GM18951 (cell line): Measurements from ENCODE around the gene SDC4.

Source experiments
- POLR2A ChIP-seq: IDR thresholded peaks from 4 replicates; pipeline ENCODE4 v1.6.1; 2011; ENCODE audit warnings: mild to moderate bottlenecking; ENCODE audit not compliant: insufficient read length, insufficient read depth; ENCODE audit errors: extremely low read depth
- in situ Hi-C: fragments of 300-500 bp; cut with MboI; formaldehyde crosslinking; loops from one replicate; pipeline ENCODE4 v1.12.0; 2022; ENCODE audit warnings: low sequenced_read_pairs, mixed read lengths, inconsistent platforms; ENCODE audit not compliant: unreplicated experiment

The SDC4 gene

DNA sequence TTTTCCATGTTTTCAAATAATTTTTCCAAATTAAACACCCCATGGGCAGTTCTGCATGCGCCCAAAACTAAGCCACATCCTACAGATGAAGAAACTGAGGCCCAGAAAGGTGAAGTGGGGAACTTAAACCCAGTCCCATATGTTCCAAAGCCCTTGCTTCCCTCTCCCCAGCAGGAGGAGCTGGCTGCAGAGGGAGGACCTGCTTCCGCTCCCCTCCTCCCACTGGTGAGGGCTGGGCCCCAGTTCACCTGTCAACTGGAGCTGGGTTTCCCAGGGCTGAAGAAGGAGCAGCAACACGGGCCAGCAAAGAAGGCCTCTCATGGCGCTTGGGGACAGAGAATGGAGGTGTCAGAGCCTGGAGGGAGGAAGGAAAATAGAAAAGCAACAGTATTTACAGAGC is 43.0 kb downstream of the SDC4 start:
- in situ Hi-C loops, result no loop called here
- no peak for TF ChIP-seq POLR2A

DNA sequence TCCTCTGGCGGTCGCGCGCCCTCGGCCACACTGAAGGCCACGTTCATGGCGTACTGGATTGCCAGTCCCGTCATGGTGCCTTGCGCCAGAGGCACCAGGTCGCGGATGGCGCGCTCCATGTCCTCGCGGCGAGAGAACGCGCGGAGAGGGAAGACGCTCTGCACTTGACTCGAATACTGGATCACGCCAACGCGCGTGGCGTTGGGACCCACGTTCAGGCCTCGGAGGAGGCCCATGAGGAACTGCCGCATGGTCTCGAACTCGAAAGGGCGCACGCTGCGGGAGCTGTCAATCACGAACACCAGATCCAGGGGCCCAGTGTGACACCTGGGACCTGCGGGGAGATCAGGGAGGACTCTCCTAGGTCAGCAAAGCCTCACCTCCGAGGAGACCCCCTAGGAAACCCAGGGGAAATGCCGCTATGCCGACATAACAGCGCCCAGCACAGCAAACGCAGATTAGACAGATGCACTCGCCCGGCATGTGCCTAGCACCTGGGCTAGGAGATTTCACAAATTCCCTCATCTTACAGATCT is 43.7 kb downstream of the SDC4 start:
- in situ Hi-C loops, result no loop called here
- no peak for TF ChIP-seq POLR2A

DNA sequence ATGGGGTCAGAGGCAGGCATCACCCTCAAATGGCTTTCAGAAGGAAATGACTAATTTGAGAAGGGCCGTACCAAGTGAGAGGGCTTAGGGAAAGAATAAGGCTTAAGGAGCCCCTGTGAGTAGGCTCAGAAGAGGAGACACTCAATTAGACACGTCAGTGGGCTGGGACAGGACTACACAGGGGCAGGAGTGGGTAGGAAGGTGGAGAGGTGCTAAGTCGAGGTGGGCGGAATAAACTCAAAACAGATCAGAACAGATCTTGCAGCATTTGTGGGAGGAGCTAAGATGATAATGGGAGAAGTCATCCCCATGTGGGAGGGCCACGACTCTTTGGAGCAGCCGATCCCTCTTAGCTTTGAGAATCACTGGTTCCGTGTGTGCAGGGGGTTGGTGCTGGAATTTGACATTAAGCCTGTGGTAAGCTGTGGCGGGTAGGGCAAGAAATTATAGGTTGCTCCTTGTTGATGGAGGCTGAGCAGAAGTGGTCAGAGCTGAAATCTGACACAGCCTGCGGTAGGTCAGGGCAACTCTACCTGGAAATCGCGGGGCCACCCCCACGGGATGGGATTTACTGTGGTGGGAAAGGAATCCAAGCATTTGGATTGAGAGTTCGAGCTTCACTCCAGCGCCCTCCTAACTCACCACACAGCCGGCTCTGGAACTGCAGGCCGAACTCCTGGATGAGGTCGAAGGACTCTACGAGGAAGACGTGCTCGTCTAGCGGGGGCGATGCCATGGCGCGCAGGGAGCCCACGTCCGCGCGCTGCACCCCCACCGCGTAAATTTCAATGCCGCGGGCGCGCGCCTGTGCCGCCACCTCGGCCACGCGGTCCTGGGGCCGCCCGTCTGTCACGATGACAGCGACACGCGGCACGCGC is 44.4 kb downstream of the SDC4 start:
- no peak for TF ChIP-seq POLR2A
- in situ Hi-C loops, result no loop called here

DNA sequence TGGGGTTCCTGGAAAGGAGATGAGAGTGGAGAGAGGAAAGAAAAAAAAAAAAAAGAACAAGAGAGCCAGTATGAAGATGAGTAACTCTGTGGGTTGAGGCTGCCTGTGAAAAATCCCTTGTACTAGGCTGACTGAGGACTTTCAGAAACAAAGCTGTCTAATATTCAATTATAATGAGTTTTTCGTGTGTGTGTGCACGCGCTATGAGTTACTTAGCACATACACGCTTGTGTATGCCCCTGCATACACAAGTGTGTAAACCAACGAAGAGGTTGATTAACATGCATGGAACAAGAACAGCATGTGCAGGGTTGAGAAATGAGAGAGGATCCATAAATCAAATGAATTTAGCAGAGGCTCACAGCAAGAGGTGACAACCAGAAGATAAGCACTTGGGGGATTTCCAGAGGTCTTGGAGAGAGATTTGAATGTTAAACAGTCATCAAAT is 46.4 kb downstream of the SDC4 start:
- in situ Hi-C loops, result no loop called here
- no peak for TF ChIP-seq POLR2A

DNA sequence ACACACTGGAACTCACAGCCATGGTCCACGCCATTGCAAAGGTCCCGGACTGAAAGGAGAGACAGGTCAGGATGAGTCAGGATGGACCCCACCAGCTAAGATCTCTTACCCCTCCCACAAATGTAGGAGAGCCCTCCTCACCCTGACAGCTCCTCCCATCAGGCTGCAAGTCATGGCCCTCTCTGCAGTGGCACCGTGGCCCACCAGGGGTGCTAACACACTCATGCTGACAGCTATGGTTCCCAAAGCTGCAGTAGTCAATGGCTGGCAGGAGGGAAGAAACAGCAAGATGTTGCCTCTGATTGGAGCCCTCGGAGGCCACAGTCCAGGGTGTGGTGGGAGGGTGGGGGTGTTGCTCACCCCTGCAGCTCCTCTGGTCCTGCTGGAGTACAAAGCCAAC is 47.3 kb downstream of the SDC4 start:
- in situ Hi-C loops, result no loop called here

DNA sequence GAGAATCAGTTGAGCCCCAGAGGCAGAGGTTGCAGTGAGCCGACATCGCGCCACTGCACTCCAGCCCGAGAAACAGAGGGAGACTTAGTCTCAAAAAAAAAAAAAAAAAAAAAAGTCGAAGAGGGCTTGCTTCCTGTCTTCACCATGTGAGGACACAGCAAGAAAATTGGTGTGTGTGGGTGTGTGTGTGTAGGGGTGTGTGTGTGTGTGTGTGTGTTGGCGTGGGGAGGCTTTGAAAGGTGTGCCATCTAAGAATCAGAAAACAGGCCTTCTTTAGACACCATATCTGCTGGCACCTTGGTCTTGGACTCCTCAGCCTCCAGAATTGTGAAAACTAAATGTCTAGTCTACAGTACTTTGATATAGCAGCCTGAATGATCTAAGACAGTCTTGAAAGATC is 48.4 kb downstream of the SDC4 start:
- in situ Hi-C loops, result no loop called here
- no peak for TF ChIP-seq POLR2A

More for the DNA sequence above, 47.3 kb downstream of the SDC4 start:
- TF ChIP-seq POLR2A, result no peak

DNA sequence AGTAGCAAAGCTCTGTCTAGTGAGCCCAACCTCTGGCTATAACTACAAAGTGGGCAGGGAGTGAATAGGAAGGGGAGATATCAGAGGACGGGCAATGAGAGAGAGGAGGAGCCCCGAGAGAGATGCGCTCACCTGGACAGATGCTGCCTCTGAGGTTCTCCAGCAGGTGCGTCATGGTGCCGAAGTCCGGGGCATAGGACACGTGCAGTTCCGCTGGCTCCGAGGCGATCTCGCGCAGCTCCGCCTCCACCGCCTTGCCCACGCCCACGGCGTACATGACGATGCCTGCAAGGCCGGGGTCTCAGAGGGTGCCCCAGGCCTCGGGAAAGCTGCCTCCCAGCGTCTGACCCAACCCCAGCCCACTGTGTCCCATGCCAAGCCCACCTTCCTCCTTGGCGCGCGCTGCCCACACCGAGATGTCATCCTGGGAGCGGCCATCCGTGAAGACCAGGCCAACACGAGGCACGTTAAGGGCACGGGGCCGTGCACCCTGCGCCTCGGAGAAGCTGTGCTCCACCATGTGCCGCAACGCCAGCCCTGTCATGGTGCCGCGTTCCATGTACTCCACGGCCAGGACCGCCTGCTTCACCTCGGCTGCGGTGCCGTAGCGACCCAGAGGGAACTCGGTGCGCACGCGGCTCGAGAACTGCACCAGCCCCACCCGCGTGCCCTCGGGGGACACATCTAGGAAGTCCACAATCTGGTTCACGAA is 50.3 kb downstream of the SDC4 start:
- TF ChIP-seq POLR2A, result no peak
- in situ Hi-C loops, result no loop called here

DNA sequence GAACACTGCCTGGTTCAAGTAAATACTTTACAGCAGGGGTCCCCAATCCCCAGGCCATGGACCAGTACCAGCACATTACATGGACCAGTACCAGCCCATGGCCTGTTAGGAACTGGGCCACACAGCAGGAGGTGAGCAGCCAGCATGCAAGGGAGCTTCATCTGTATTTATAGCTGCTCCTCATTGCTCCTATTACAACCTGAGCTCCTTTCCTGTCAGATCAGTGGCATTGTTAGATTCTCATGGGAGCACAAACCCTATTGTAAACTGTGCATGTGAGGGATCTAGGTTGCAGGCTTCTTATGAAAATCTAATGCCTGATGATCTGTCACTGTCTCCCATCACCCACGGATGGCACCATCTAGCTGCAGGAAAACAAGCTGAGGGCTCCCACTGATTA is 53.6 kb downstream of the SDC4 start:
- in situ Hi-C loops, result no loop called here
- no peak for TF ChIP-seq POLR2A

DNA sequence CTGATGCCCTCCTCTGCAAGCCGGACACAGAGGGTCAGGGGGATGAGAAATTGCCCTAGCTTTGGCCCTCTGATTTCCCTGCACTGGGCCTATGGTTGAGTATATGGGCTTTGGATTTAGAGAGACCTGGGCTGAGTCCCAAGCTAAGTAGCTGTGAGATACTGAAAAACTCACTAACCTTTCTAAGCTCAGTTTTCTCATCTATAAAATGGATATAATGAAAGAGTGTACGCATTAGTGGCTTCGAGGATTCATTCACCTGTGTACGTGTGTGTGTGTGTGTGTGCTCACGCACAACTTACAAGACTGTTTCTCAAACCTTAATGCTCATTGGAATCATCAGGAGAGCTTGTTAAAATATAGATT is 54.2 kb downstream of the SDC4 start:
- no peak for TF ChIP-seq POLR2A
- in situ Hi-C loops, result no loop called here

DNA sequence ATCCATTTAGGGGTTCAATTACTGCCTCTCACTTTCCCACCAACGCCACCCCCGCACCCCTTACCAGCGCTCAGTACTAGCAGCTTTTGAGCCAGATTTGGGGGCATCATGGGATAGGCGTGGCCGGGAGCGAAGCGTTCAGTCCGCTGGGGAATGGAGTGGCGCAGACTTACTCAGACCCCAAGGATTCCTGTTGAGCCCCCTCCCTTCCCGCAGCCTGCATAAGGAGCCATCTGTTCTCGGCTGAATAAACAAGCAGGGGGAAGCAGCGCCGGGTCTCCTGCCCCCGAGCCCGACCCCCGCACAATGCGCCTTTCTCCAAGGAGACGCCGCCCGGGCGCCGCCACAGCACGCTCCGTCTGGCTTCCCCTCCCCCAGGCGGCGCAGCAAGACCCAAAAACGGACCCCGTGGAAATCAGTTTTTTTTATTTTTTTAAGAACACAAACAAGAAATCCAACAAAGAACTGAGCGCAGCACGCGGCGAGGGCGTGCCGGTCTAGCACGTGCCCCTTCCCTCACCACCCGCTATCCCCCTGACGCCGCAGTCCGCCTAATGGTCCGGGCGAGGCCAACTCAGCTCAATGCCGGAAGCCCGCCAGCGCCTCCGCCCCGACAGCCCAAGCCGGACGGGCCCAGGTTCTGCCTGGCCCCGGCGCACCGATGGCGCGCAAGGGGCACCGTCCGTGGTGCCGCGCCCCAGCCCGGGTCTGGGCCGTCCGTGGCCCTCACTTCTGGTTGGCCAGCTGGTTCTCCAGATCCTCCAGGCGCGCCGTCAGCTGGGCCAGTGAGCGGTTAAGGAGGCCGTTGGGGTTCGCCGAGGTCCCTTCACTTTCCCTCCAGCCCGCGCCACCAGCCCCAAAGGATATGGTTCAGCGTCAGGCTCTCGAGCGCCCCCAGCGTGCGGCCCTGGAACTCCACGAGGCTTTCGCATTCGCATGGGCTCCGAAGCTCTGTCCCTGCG is 54.9 kb downstream of the SDC4 start:
- in situ Hi-C loops, result no loop called here
- TF ChIP-seq POLR2A, result no peak

DNA sequence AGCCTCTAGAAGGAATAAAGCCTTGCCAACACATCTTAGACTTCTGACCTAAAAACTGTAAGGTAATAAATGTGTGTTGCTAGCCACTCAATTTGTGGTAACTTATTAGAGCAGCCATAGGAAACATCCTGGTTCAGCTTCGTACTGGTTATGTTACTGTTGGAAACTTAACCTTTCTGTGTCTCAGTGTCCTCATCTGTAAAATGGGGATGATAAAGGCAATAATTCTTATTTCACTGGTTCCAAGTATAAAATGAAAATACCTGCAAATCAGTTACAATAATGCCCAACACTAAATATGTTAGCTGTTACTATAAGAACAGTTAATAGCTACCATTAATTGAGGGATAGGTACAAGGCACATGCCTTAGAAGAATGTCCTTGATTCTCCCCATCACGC is 55.9 kb downstream of the SDC4 start:
- in situ Hi-C loops, result no loop called here
- TF ChIP-seq POLR2A, result no peak

DNA sequence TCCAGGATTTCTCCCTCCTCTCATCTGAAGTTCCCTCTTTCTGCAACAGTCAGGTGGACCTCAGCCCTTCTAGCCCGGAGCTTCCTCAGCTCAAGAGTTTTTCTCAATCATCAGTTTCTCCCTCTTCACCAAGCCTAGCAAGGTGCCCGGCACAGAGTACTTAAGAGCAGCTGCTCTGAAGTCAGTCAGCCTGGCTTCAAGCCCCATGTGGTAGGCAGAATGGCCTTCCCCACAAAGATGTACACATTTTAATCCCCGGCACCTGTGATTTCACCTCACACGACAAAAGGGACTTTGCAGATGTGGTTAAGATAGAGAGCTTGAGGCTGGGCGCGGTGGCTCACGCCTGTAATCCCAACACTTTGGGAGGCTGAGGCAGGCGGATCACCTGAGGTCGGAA is 56.7 kb downstream of the SDC4 start:
- TF ChIP-seq POLR2A, result no peak
- in situ Hi-C loops, result no loop called here
